Cardiac septum (tissue), 1 donor: ENCODE data around the gene STAC. TPM values are rescaled to one million over a fixed set of nuclear protein-coding genes. Genes with fewer than 3 reads are reported as not detected.

Experiments
- DNase-seq: peaks from one replicate; pipeline ENCODE4 v3.0.0-alpha.2; 2020; ENCODE audit warnings: low spot score
- intact Hi-C: fragments of 100-400 bp; cut with DNase I; formaldehyde crosslinking; loops from one replicate; pipeline ENCODE4 v1.14.0; 2022
- total RNA-seq: library from RNA; stranded (reverse); fragmentation: NEBNext Ultra II Directional; extraction: Animal tissue kit (Norgen Biotek cat#: 25700); gene quantifications from one replicate; pipeline ENCODE4 v1.2.1, GENCODE V29; 2021
- donor health status: DM: no; HTN: no; CAD: no.

Gene STAC
- total RNA-seq, 1 donor from 2014 or later: 0.51 TPM

DNA sequence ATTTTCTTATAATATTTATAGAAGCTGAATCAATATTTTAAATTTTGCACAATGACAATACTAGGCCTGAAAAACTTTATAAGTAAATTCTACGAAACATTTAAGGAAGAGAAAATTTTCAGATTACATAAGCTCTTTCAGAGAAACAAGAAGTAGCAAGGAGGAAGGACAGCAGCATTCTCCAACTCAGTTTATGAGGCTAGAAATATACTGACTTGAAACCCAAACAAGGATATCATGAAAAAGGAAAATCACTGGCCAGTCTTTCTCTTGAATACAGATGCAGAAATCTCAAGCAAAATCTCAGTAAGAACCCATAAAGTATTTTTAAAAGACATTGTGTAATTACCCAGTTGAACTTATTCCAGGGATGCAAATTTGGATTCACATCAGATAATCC, 121.3 kb downstream of the STAC start:
- intact Hi-C loops: no loop called here
- no peak for DNase-seq

DNA sequence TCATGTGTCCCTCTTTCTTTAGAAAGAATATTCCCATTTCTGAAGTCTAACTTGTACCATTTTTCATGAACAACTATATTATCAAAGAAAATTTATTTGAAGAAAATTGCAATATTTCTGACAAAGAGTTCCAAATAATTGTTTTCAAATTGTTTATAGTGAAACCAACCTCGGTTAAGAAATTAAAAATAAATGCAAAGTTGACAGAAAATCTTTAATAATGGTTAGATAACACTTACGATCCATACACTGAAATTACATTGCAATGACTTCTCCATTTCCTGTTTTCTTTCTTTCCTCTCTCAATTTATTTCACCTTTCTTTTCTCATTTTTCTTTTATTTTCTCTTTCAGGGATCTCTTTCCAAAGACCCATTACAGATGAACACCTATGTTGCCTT, 125.1 kb downstream of the STAC start:
- intact Hi-C loops: no loop called here
- DNase-seq: no peak

GRCh38 chr3:36511791-36512486, 131.6 kb downstream of the STAC start:
- intact Hi-C loops: no loop called here
- DNase-seq: no peak

GRCh38 chr3:36512555-36512954, 132.3 kb downstream of the STAC start:
- intact Hi-C loops: no loop called here
- no peak for DNase-seq

- no peak for DNase-seq
- intact Hi-C loops: no loop called here
Measured at GRCh38 chr3:36514171-36514570, 133.9 kb downstream of the STAC start.

DNA sequence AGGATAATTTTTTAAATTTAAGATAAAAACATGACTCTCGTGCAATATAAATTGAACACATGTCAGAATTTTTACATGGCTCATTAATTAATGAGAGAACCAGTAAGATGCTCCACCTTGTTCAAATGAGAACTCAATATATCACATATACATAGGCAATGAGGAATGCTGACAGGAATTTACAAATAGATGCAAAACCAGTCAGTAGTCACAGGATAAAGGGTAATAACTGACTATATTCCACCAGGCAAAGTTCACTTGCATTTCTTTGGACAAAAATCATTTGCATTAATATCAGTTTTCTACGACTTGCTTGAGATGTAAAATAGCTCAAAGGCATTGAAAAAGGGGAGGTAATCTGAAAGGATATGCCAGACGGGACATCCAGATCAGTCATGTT, 139.4 kb downstream of the STAC start:
- intact Hi-C loops: no loop called here
- no peak for DNase-seq

- intact Hi-C loops: no loop called here
- DNase-seq: no peak
Measured at GRCh38 chr3:36520241-36521006, 140.1 kb downstream of the STAC start.

DNA sequence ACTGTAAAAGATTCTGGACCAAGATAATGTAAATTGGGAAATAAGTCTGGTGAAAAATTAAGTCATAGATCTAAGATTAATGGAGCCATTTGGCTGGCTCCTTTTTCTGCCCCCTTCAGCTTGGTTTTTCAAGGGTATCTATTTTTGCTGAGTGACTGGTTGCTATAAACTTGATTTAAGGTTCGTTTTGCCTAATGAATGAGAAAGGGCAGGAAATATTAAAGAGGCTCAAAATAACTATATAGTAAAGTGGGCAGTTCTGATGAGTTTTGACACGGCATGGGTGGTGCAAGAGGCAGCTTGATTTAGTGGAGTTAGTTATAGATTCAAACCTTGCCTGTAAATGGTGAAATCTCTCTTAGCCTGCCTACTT, 140.7 kb downstream of the STAC start:
- intact Hi-C loops: no loop called here
- DNase-seq: no peak

- intact Hi-C loops: no loop called here
Measured at GRCh38 chr3:36524560-36524959, 144.3 kb downstream of the STAC start.

GRCh38 chr3:36525115-36525801, 145.0 kb downstream of the STAC start:
- DNase-seq: no peak
- intact Hi-C loops: no loop called here

More at GRCh38 chr3:36524560-36524959, 144.3 kb downstream of the STAC start:
- no peak for DNase-seq

GRCh38 chr3:36538136-36538749, 157.9 kb downstream of the STAC start:
- intact Hi-C loops: no loop called here

DNA sequence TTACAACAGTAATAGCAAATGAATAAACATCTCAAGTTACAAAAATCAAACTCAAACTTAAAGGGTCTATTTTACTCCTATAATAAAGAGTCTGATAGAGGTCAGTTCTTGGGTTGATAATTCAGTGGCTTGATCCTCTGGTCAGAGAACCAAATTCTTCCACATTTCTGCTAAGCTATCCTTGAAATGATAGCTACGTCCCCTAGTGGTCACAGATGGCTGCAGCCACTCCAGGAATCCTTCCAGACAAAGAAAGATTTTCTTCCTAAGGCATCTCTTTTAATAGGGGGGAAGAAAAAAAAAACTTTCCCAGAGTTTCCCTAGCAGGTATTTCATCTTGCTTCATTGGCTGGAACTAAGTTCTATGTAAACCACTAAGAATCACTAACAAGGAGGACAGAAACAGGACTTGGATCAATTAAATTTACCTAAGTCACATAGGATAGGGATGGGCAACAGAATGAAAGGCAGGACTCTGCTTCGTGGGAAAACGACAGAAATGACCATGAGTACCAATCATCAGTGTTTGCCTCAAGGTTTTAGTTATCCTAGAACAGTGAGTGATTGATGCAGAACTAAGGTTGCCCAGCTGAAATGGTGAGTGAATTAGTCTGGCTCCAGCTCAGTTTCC, 160.7 kb downstream of the STAC start:
- intact Hi-C loops: no loop called here
- DNase-seq: no peak

More at GRCh38 chr3:36538136-36538749, 157.9 kb downstream of the STAC start:
- no peak for DNase-seq

DNA sequence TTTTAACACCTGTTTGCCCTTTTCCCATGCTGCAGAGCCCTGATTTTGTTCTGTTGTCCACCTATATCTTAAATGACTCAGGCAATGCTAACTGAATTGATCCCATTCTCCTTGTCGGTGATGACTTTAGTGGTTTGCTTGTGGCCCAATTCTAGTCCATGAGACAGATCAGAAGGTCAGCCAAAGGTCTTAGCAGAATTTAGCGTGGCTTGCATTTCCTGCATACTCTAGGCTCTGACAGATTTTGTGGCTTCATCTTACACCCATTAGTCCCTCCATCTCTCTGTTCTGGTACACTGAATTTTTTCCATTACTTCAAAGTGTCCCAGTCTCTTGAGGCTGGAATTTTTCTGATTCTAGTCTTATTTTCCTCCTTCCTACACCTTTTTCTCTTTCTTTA, 161.9 kb downstream of the STAC start:
- intact Hi-C loops: no loop called here
- no peak for DNase-seq

DNA sequence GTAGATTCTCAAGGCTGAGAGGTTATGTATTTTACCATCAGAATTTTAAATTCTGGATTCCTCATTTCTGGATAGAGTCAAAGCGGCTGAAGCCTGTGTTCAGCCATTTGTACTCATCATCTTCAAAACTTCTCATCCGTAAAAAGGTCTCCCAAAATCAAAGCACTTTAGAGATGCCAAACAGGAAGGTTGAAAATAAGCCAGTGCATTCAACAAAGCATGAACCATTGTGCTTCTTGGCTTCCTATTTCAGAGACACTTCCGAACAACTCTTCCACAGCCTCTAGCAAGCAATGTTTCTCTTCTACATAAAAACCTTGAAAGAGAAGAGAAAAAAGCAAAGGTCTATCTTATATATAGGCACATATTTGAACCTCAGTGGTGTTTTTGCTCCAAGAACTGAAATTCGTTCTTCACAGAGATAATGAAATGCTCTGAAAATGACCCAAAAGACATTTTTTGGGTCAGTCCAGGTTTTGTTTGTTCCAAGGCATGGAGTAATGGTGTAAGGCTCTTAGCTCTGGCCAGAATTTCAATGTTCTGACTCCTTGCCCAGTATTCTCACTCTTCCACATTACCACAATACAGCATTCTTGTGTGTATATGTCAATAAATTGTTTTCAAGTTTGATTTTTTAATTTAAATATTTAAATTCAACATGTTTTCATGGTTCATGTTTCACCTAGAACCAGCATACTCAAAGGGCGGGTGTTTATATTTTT, 163.1 kb downstream of the STAC start:
- no peak for DNase-seq
- intact Hi-C loops: no loop called here

- no peak for DNase-seq
- intact Hi-C loops: no loop called here
Measured at GRCh38 chr3:36546226-36546625, 165.9 kb downstream of the STAC start.

DNA sequence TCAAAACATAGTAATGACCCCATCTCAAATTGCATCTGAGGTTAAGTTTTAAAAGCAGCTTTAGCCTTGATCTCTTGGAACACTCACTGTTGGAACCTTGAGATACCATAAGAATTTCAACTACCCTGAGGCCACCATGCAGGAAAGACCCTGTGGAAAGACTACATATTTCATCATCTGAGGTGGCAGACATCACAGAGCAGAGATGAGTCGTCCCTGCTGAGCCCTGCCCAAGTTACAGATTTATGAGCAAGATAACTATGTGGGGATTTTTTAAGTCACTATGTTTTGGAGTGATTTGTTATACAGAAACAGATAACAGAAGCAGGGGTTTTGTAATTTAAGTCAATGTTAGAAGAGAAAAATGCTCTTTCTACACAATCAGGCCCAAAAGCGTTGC, 168.4 kb downstream of the STAC start:
- intact Hi-C loops: no loop called here

GRCh38 chr3:36557021-36557707, 176.9 kb downstream of the STAC start:
- DNase-seq: no peak
- intact Hi-C loops: no loop called here

More for the DNA sequence above, 168.4 kb downstream of the STAC start:
- no peak for DNase-seq

GRCh38 chr3:36557708-36558421, 177.6 kb downstream of the STAC start:
- intact Hi-C loops: no loop called here
- no peak for DNase-seq
